Choroid plexus epithelial cell (primary cell): Measurements from ENCODE around the gene LHFPL6.
A peak's percentile ranks its signal among the peaks of the same experiment; 100 is the strongest.

ENCODE experiments used
- DNase-seq: peaks from one replicate; pipeline ENCODE4 v3.0.0-alpha.2; 2010; ENCODE audit warnings: low read depth
- H3K4me3 ChIP-seq: 2 replicates; pipeline ENCODE4 v1.5.1; 2011; ENCODE audit warnings: low read depth, mild to moderate bottlenecking, control low read depth, low read length, moderate library complexity
- TF ChIP-seq, protein P1 (sequence below): conservative IDR thresholded peaks from 2 replicates; pipeline ENCODE4 v1.5.1; 2011; ENCODE audit warnings: low read depth, mild to moderate bottlenecking, control low read depth, inconsistent platforms, low read length, moderate library complexity

The LHFPL6 gene

DNA sequence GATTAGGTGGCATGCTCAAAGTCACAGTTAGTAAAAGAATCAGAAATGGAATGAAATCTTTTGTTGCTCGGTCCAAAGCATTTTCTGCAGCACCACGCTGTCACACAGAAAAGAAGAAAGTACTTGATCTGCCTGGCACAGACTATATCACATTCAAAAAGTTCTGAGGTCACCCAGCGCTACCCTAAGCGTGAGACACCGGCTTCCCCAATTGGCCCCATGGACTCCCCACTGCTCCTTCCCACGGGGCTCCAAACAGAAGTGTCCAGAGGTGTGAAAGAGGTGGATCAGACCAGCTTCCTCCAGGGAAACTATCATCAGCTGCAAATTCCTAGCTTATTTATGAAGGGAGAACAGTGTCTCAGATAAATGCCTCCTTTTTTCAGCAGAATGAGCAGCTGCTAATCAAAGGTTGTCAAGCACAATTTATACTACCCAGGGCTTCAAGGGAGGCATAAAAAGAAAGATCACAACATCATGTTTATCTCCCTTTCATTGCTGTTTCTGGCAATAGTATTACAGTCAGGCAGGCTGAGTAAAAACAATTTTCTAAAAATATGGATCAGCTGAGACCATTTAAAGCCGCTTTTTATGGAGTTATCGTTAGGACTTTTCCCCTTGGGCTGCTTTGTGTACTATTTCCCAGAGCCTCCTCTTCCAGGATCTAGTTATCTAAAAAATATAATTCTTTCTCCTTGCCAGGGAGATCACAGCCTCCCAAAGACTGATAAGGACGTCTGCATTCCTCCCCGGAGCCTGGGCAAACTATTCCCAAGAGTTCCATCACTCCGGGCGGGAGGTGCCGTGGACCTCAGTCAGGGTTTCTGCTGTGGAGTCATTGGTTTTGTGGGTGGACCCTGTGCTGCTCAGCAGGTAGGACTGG lies 208.0 kb downstream of the LHFPL6 start:
- TF ChIP-seq, protein P1, sequence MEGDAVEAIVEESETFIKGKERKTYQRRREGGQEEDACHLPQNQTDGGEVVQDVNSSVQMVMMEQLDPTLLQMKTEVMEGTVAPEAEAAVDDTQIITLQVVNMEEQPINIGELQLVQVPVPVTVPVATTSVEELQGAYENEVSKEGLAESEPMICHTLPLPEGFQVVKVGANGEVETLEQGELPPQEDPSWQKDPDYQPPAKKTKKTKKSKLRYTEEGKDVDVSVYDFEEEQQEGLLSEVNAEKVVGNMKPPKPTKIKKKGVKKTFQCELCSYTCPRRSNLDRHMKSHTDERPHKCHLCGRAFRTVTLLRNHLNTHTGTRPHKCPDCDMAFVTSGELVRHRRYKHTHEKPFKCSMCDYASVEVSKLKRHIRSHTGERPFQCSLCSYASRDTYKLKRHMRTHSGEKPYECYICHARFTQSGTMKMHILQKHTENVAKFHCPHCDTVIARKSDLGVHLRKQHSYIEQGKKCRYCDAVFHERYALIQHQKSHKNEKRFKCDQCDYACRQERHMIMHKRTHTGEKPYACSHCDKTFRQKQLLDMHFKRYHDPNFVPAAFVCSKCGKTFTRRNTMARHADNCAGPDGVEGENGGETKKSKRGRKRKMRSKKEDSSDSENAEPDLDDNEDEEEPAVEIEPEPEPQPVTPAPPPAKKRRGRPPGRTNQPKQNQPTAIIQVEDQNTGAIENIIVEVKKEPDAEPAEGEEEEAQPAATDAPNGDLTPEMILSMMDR = no peak
- DNase-seq = no peak
- H3K4me3 ChIP-seq = no peak overlapping the region

DNA sequence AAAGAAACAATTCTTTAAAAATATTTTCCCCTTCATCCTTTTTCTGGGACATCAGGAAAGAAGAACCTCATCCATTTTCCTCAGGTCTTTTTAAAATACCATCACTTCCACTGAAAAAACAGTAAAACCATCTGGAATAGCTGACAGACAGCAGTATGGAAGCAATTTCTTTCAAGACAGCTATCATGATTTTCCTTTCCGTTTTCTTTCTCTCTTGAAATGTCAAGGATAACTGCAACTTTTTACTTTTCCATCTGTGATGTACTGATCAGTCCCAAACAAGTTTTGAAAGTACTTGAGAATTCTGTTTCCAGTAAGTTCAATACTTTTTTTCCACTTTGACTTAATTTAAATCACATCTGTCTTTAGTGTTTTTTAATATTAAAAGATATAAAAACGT lies 211.2 kb downstream of the LHFPL6 start:
- TF ChIP-seq, protein P1 = no peak
- DNase-seq = no peak
- no peak overlapping the region for H3K4me3 ChIP-seq

- DNase-seq = no peak
- TF ChIP-seq, protein P1 = no peak
- H3K4me3 ChIP-seq = no peak overlapping the region
These were observed 214.0 kb downstream of the LHFPL6 start for GRCh38 chr13:39389013-39389412.

DNA sequence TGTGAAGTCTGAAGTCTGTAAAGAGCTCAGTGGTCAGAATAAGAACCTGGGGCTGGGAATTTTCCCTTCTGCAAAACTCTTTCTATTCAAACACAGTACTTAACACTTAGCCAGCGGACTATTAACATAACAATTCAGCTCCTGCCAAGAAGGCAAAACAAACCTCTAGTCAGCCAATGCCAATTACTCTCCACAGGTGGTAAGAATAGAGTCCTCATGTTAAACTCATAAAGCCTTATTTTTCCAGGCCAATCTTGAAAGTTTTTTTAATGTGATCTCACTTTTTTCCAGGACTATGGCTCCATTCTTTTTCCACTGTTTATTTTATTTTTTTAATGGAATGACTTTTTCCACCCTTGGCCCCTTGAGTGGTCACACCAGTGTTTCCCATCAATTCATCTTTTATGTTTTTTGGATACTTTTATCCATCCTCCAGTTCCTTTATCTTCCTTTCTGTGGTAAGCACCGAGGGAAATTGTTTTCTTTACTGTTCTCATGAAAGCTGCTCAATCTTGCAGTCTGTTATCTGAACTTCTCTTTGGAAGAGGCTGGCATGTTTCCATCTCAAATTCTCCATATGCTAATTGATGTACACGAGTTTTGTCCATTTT lies 217.3 kb downstream of the LHFPL6 start:
- peak; percentile 63 for DNase-seq
- TF ChIP-seq, protein P1 = no peak
- H3K4me3 ChIP-seq = no peak overlapping the region

DNA sequence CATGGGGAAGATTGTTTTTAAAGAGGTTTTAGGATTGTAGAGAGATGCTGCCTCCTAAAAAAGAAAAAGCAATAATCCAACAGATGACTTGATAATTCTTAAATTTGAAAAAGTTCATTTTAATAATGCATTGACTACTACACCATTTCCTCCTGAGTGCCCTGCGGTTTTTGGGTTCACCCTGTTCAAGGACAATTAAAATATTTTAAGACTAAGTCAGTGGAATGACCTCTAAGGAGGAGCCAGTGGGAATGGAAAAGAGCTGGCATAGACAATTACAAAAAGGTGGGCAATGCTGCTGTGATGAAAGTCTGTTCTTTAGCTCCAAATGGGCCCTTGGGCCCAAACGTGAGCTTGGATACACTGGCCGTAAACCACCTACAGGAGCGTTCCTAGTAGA lies 217.8 kb downstream of the LHFPL6 start:
- no peak overlapping the region for H3K4me3 ChIP-seq
- TF ChIP-seq, protein P1 = no peak

DNA sequence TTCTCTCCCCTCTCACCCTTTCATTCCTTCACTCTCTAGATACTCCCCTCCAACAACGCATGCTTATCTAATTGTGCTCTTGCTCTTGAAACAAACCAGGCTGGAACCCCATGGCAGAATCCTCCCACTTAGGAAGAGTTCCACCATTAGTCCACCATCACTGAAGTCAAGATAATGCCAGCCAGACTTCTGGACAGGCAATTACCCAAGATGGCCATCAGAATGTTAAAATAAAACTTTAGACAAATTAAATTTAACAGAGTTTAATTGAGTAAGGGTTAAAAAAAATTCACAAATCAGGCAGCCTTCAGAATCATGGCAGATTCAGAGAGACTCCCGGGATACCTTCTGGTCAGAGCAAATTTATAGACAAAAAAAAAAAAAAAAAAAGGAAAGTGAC lies 221.5 kb downstream of the LHFPL6 start:
- no peak overlapping the region for H3K4me3 ChIP-seq
- TF ChIP-seq, protein P1 = no peak
- DNase-seq = no peak

More for the DNA sequence above, 217.8 kb downstream of the LHFPL6 start:
- DNase-seq = no peak
